Activated naive CD4-positive, alpha-beta T cell treated with Interleukin-2 at 50 U/mL for 16 hours (primary cell): Measurements from ENCODE around the gene CD1E.
"Not testable (repeated sequence)": the region's sequence is repeated elsewhere in the genome, so short reads cannot be mapped to it uniquely, and the experiment has no call there.

Experiments
- DNase-seq: peaks from one replicate; pipeline ENCODE4 v3.0.0-alpha.2; 2020

Gene CD1E

GRCh38 chr1:158353303-158354075 is at the start of gene CD1E:
Gene CD1E, plus strand, starts transcription at chr1:158353894. Its CDS starts 95 bp downstream, at chr1:158353989.
- no peak for DNase-seq

GRCh38 chr1:158310623-158311022 is 43.1 kb upstream of the CD1E start:
- no peak for DNase-seq

GRCh38 chr1:158311066-158311465 is 42.6 kb upstream of the CD1E start:
- DNase-seq = no peak

GRCh38 chr1:158323866-158324265 is 29.8 kb upstream of the CD1E start:
- no peak for DNase-seq

GRCh38 chr1:158324395-158324794 is 29.3 kb upstream of the CD1E start:
- no peak for DNase-seq

- no peak for DNase-seq
These were observed 26.2 kb upstream of the CD1E start for GRCh38 chr1:158327481-158327880.

- DNase-seq = no peak
These were observed 25.3 kb upstream of the CD1E start for GRCh38 chr1:158328426-158328825.

GRCh38 chr1:158329300-158329699 is 24.4 kb upstream of the CD1E start:
- no peak for DNase-seq

GRCh38 chr1:158329733-158330132 is 24.0 kb upstream of the CD1E start:
- no peak for DNase-seq

- no peak for DNase-seq
These were observed 23.1 kb upstream of the CD1E start for GRCh38 chr1:158330391-158331105.

- no peak for DNase-seq
These were observed 22.6 kb upstream of the CD1E start for GRCh38 chr1:158331106-158331425.

GRCh38 chr1:158331481-158332150 is 22.1 kb upstream of the CD1E start, which contains the start of gene CD1B:
Gene CD1B, minus strand, starts transcription at chr1:158331531. Its CDS starts 108 bp downstream, at chr1:158331423.
- no peak for DNase-seq

- no peak for DNase-seq
These were observed 20.1 kb upstream of the CD1E start for GRCh38 chr1:158333405-158334155.

- DNase-seq = no peak
These were observed 19.0 kb upstream of the CD1E start for GRCh38 chr1:158334526-158335212.

GRCh38 chr1:158335213-158335532 is 18.5 kb upstream of the CD1E start:
- DNase-seq = no peak

GRCh38 chr1:158336413-158336812 is 17.3 kb upstream of the CD1E start:
- not testable (repeated sequence) for DNase-seq

- DNase-seq = not testable (repeated sequence)
These were observed 4.7 kb upstream of the CD1E start for GRCh38 chr1:158348946-158349345.

GRCh38 chr1:158354255-158354654 is 561 bp downstream of the CD1E start:
- DNase-seq = no peak

GRCh38 chr1:158355773-158356285 is 2.1 kb downstream of the CD1E start:
- no peak for DNase-seq

GRCh38 chr1:158356616-158357015 is 2.9 kb downstream of the CD1E start:
- no peak for DNase-seq

GRCh38 chr1:158357441-158357840 is 3.7 kb downstream of the CD1E start:
- DNase-seq = no peak

- DNase-seq = no peak
These were observed 8.8 kb downstream of the CD1E start for GRCh38 chr1:158362482-158362881.
